Measurements from ENCODE around the gene DQX1.

GRCh38 chr2:74560591-74560990 is 34.6 kb upstream of the DQX1 start:
- TF ChIP-seq PATZ1 (CRISPR knock-in tag; IDR thresholded peaks at IDR 0.05; ENCODE audit: borderline replicate concordance), result no peak
- TF ChIP-seq SNAI2 (CRISPR knock-in tag; IDR thresholded peaks at IDR 0.05), result no peak
- no peak for TF ChIP-seq RARB (CRISPR knock-in tag; IDR thresholded peaks at IDR 0.05)
- TF ChIP-seq ZNF70 (CRISPR knock-in tag; IDR thresholded peaks at IDR 0.05), result no peak
- no peak for TF ChIP-seq ISL1 (CRISPR knock-in tag; IDR thresholded peaks at IDR 0.05)
- no peak for TF ChIP-seq CSDC2 (CRISPR knock-in tag; IDR thresholded peaks at IDR 0.05)
- no peak for TF ChIP-seq OSR1 (CRISPR knock-in tag; IDR thresholded peaks at IDR 0.05)

All from SK-N-SH treated with all-trans-retinoic acid at 6 μM for 48 hours (cell line).